ENCODE data around the gene AQP12A. TPM values are rescaled to one million over a fixed set of nuclear protein-coding genes. Genes with fewer than 3 reads are reported as not detected.

The AQP12A gene
- total and polyA plus RNA-seq, 12 donors = not detected

- TF ChIP-seq CTCF (IDR thresholded peaks at IDR 0.05) = no peak
- TF ChIP-seq POLR2A (IDR thresholded peaks at IDR 0.05) = no peak
- no peaks in the 10 kb centered on the region for H3K9me3 ChIP-seq (replicated peaks in 1 of 3)
- H3K27ac ChIP-seq = no peak overlapping the region
- H3K36me3 ChIP-seq (replicated peaks in 1 of 2) = no peaks in the 10 kb centered on the region
- no peaks in the 10 kb centered on the region for H3K27me3 ChIP-seq
- H3K4me3 ChIP-seq = no peak overlapping the region
- intact Hi-C loops (cut with DNase I) = no loop called here
- no peak for DNase-seq
- H3K4me1 ChIP-seq (replicated peaks in 1 of 2) = no peaks in the 10 kb centered on the region
- 80 to 89% (median 88%) methylated on average over 6 to 10 of the region's 10 CpGs for WGBS, 4 donors
These were observed 41.4 kb downstream of the AQP12A start for GRCh38 chr2:240732911-240733622.

GRCh38 chr2:240733803-240734495 lies 42.3 kb downstream of the AQP12A start:
- no peaks in the 10 kb centered on the region for H3K4me1 ChIP-seq (replicated peaks in 1 of 2)
- H3K9me3 ChIP-seq (replicated peaks in 1 of 3) = no peaks in the 10 kb centered on the region
- H3K27ac ChIP-seq = no peak overlapping the region
- no peak overlapping the region for H3K4me3 ChIP-seq
- intact Hi-C loops (cut with DNase I) = no loop called here
- TF ChIP-seq CTCF (IDR thresholded peaks at IDR 0.05) = no peak
- TF ChIP-seq POLR2A (IDR thresholded peaks at IDR 0.05) = no peak
- H3K27me3 ChIP-seq = no peaks in the 10 kb centered on the region
- WGBS, 4 donors = 81 to 86% (median 85%) methylated on average over 17 to 24 of the region's 24 CpGs
- H3K36me3 ChIP-seq (replicated peaks in 1 of 2) = no peaks in the 10 kb centered on the region
- DNase-seq = no peak

- H3K9me3 ChIP-seq (replicated peaks in 1 of 3) = no peaks in the 10 kb centered on the region
- DNase-seq = peak in 1 of 7 donors; percentile 3
- no peaks in the 10 kb centered on the region for H3K36me3 ChIP-seq (replicated peaks in 1 of 2)
- no peaks in the 10 kb centered on the region for H3K4me1 ChIP-seq (replicated peaks in 1 of 2)
- H3K27ac ChIP-seq = no peak overlapping the region
- 61 to 77% (median 65%) methylated on average over 12 to 17 of the region's 17 CpGs for WGBS, 4 donors
- TF ChIP-seq POLR2A (IDR thresholded peaks at IDR 0.05) (no peak), CTCF (IDR thresholded peaks at IDR 0.05) (no peak)
- intact Hi-C loops (cut with DNase I) = no loop called here
- H3K4me3 ChIP-seq = no peak overlapping the region
- no peaks in the 10 kb centered on the region for H3K27me3 ChIP-seq
These were observed 43.1 kb downstream of the AQP12A start for GRCh38 chr2:240734756-240735155.

GRCh38 chr2:240735476-240735875 lies 43.8 kb downstream of the AQP12A start:
- intact Hi-C loops (cut with DNase I) = no loop called here
- Histone ChIP-seq H3K27me3 (no peaks in the 10 kb centered on the region), H3K4me3 (no peak overlapping the region), H3K9me3 (replicated peaks in 1 of 3) (no peaks in the 10 kb centered on the region), H3K36me3 (replicated peaks in 1 of 2) (no peaks in the 10 kb centered on the region), H3K4me1 (replicated peaks in 1 of 2) (no peaks in the 10 kb centered on the region), H3K27ac (no peak overlapping the region)
- WGBS, 4 donors = 89 to 94% (median 91%) methylated on average over 6 to 10 of the region's 10 CpGs
- DNase-seq = no peak
- TF ChIP-seq CTCF (IDR thresholded peaks at IDR 0.05) (no peak), POLR2A (IDR thresholded peaks at IDR 0.05) (no peak)

All from adrenal gland (tissue), 12 donors.